ENCODE results near the gene MRPL47.
"Not testable (repeated sequence)": the region's sequence is repeated elsewhere in the genome, so short reads cannot be mapped to it uniquely, and the experiment has no call there.

MRPL47 gene

DNA sequence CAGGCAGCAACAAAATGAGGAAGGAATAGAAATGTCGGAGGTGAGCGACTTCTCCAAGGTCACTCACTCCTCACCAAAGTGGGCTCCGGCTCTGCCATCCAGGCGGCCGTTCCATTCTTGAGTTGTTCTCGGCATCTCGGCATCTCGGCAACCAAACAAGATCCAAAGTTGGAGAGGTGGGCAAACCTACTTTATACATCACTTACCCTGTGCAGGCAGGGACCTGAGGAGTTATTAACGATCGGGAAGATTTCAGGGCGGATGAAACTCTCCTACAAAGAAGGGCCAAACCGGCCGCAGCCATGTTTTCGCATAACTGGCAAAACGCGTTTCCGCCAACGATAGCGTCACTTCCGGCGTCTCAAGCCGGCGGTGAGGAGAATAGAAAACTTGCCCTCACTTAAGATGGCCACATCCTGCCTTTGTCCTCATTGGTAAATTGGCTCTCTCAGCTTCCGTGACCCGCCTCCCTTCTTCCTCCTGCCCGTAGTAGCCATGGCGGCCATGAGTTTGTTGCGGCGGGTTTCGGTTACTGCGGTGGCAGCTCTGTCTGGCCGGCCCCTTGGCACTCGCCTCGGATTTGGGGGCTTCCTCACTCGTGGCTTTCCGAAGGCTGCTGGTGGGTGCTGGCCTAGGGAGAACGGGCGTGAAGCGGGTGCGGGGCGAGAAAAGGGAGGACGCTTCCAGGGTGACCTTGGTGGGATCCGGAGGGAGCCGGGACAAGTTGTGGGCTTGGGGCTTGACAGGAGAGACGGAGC lies at the start of gene MRPL47, which contains the start of gene NDUFB5:
TSS of gene MRPL47 (minus strand) at position 318 of the 758 bp plus-strand sequence. CDS start at position 304, 14 bp downstream.
TSS of gene NDUFB5 (plus strand) at position 474 of the 758 bp plus-strand sequence. CDS start at position 496, 22 bp downstream.
- POLR2A ChIA-PET (ENCODE audit: low non-redundant PET): no interaction called here
- DNase-seq (ENCODE audit: low spot score): peak; percentile 95
- TF ChIP-seq, protein P1, sequence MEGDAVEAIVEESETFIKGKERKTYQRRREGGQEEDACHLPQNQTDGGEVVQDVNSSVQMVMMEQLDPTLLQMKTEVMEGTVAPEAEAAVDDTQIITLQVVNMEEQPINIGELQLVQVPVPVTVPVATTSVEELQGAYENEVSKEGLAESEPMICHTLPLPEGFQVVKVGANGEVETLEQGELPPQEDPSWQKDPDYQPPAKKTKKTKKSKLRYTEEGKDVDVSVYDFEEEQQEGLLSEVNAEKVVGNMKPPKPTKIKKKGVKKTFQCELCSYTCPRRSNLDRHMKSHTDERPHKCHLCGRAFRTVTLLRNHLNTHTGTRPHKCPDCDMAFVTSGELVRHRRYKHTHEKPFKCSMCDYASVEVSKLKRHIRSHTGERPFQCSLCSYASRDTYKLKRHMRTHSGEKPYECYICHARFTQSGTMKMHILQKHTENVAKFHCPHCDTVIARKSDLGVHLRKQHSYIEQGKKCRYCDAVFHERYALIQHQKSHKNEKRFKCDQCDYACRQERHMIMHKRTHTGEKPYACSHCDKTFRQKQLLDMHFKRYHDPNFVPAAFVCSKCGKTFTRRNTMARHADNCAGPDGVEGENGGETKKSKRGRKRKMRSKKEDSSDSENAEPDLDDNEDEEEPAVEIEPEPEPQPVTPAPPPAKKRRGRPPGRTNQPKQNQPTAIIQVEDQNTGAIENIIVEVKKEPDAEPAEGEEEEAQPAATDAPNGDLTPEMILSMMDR (conservative IDR thresholded peaks at IDR 0.05; ENCODE audit: low read depth): no peak
- H3K27ac ChIP-seq: peak within 1 kb of the TSS; percentile 78
- CTCF ChIA-PET: no interaction called here

DNA sequence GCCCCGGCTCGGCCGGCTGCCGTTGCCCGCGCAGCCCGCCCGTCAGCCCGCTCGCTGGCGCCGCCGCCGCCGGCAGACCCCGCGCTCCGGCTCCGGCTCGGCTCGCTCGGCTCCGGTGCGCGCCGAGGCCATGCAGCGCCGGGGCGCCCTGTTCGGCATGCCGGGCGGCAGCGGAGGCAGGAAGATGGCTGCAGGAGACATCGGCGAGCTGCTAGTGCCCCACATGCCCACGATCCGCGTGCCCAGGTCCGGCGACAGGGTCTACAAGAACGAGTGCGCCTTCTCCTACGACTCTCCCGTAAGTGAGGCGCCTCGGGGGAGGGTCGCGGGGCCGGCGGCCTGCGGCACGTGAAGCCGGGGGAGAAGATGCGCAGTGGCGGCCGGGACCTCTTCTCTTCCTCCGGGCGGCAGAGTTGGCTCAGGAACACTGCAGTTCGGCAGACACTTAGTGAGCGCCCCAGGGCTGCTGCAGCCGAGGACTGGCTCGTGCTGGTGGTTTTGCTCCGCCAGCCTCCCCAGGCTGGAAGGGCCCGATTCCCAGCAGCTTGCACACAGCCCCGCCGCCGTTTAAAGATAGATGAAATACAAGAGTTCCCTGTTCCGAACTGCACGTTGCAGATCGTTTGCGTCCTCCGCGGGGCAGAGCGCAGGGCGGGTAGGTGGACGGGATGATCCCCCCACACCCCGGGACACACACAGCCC lies 48.8 kb upstream of the MRPL47 start:
- ChIA-PET POLR2A (ENCODE audit: low non-redundant PET) (no interaction called here), CTCF (interaction anchor here (1.4 kb wide), 1 partner anchor 9 kb away, joined by 3 read pairs; no protein-coding TSS in a partner anchor)
- peak; percentile 64 for DNase-seq (ENCODE audit: low spot score)
- peak overlapping the region; percentile 93 for H3K27ac ChIP-seq
- TF ChIP-seq, protein P1 (conservative IDR thresholded peaks at IDR 0.05; ENCODE audit: low read depth): no peak

DNA sequence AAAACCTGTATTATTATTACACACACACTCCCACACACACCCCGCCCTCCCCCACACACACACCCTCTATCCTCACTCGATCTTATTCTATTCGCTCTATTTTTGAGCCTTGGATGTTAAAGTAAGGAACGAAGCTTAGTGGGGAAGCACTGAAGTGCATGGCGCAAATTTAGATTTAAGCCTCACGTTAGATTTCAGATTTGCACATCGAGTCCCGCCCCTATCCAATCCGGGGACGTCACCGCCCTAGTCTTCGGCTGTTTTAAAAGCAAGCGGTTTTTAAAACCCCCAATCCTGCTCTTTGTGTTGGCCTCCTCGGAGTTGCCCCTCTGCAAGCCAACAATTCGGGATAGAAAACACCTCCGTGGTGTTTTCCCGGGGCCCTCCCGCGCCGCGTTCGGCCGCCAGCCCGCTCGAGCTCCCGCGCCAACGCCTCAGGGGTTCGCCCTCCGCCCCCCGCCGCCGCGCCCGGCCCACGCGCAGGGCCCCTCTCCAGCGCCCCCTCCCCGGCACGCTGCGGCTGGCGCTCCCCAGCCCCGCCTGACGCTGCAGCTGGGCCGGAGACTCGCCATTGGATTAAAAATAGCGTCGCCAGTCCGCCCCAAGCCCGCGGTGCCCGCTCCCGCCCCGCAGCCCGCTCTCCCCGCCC lies 48.1 kb upstream of the MRPL47 start, which contains the start of gene USP13:
TSS of gene USP13 (plus strand) at position 594 of the 649 bp plus-strand sequence. CDS start 186 bp downstream, outside the sequence.
- TF ChIP-seq, protein P1 (conservative IDR thresholded peaks at IDR 0.05; ENCODE audit: low read depth): no peak
- H3K27ac ChIP-seq: peak within 1 kb of the TSS; percentile 93
- POLR2A ChIA-PET (ENCODE audit: low non-redundant PET): no interaction called here
- CTCF ChIA-PET: interaction anchor here (0.6 to 1.4 kb wide), 2 partner anchors 10 to 14 kb away, joined by 3 to 4 read pairs; no protein-coding TSS in a partner anchor
- peak; percentile 51 for DNase-seq (ENCODE audit: low spot score)

DNA sequence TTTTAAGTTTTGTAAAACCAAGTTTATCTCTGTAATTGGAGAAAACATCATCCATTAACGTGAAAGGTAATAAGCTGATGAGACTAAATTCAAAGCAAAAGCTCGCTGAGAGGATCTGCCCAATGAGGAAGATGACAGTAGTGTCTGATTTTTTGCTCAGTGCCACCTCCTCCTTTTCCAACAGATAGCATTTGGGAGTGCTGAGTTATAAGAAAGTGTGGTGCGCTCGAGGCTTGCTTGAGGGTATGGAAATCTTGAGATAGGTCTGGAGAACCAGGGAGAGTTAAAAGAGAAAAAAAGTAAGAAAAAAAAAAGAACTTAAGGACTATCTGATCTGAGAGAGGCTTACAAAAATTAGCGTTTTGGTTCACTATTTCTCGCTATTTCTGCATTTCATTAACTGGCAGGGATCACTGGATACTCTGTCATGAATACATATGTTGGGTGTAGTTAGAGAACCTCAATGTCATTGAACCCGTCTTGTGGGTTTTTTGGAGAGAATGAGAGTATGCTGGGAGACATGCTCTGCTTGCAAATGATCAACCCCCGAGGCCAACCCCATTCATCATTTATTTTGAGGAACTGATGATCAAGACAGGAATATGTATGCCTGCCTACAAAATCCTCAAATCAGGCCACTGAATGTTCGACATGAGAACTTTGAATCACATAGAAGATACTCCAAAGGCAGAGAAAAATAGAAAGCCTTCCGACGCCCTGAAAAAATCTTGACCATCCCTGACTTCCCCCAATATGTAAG lies 47.4 kb upstream of the MRPL47 start:
- DNase-seq (ENCODE audit: low spot score): no peak
- ChIA-PET POLR2A (ENCODE audit: low non-redundant PET) (no interaction called here), CTCF (no interaction called here)
- TF ChIP-seq, protein P1 (conservative IDR thresholded peaks at IDR 0.05; ENCODE audit: low read depth): no peak
- peak overlapping the region; percentile 93; the same call in 1 of the 2 replicates for H3K27ac ChIP-seq

DNA sequence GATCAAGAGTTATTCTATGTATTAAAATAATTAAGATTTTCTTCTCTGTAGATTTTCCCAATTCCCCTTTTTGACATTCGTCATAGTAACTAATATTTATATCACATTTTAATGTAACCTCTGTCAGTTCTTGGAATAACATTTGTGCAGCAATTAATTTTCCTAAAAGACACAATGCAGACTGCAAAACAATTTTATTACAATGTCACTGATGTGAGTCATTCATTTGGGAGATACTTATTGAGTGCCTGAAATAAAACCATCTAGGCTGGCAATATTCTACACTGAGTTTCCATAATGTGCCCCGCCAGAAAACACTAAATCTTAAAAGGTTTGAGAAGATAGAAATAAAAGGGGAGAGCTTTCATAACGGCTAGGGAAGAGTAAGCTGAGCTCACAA lies 41.7 kb upstream of the MRPL47 start:
- CTCF ChIA-PET: interaction anchor here (0.7 kb wide), 1 partner anchor 1976 kb away, joined by 6 read pairs; no protein-coding TSS in a partner anchor

DNA sequence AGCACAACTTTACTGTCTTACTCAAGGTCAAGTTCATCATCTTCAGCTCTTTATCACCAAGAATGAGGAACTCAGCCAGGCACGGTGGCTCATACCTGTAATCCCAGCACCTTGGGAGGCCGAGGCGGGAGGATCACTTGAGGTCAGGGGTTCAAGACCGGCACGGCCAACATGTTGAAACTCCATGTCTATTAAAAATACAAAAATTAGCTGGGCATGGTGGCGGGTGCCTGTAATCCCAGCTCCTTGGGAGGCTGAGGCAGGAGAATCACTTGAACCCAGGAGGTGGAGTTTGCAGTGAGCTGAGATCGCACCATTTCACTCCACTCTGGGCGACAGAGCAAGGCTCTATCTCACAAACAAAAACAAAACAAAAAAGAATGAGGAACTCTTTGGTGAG lies 39.4 kb upstream of the MRPL47 start:
- not testable (repeated sequence) for H3K27ac ChIP-seq; DNase-seq (ENCODE audit: low spot score)
- ChIA-PET CTCF (interaction anchor here (0.6 kb wide), 1 partner anchor 19 kb away, joined by 3 read pairs; no protein-coding TSS in a partner anchor), POLR2A (ENCODE audit: low non-redundant PET) (interaction anchor here (0.6 kb wide), 1 partner anchor 32 kb away, joined by 4 read pairs; no protein-coding TSS in a partner anchor)

More for the DNA sequence above, 41.7 kb upstream of the MRPL47 start:
- H3K27ac ChIP-seq: no peak overlapping the region
- TF ChIP-seq, protein P1 (conservative IDR thresholded peaks at IDR 0.05; ENCODE audit: low read depth): no peak
- DNase-seq (ENCODE audit: low spot score): no peak
- POLR2A ChIA-PET (ENCODE audit: low non-redundant PET): no interaction called here

Data from RWPE1 (cell line).